Measurements from ENCODE around the gene POMZP3. TPM values are rescaled to one million over a fixed set of nuclear protein-coding genes. Genes with fewer than 3 reads are reported as not detected.

The POMZP3 gene
- 6.3 TPM for total RNA-seq

DNA sequence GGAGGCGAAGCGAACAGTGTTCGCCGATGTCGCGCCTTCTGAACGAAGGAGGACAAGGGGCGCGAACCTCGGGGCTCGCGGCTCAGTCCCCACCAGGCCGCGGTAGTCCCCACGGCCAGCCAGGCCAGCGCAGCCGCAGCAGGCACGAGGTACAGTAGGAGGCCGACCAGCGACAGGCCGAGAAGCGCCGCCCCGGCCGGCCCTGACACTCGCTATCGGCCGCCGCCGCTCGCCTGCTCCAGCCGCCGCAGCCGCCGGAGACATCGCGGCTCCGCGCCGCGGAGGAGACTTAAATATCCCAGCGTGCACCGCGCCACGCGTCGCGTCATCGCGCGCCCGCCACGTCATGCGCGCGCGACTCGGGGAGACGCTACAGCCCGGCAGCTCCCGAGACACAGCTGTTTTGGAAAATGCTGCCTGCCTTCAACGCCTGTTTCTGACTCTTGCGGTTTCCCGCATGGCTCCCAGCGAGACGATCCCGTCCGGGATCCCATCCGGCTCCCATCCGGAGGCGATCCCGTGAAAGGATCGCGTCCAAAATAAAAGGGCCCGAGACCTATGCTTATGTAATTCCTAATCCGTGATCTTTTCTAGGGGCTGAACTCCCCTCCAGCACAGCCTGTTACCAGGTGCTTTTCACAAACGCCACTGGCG lies at the start of gene POMZP3:
Gene POMZP3, minus strand, starts transcription at position 291 of the 654 bp plus-strand sequence. CDS start 1,215 bp downstream, outside the sequence.

Other genes starting within 250 kb of the POMZP3 start
- gene SSC4D, start 217.6 kb downstream of the POMZP3 start, total RNA-seq, result 1.5 TPM
- gene ZP3, start 202.3 kb downstream of the POMZP3 start, total RNA-seq, result 0.82 TPM
- 11.1 TPM for gene DTX2, start 165.6 kb downstream of the POMZP3 start, total RNA-seq
- gene UPK3B, start 116.7 kb downstream of the POMZP3 start, total RNA-seq, result 0.99 TPM
- 1.2 TPM for gene SPDYE16, start 84.0 kb downstream of the POMZP3 start, total RNA-seq

All from camera-type eye (tissue), 1 donor.